ENCODE data around the gene WDR87.
"Not testable (repeated sequence)": the region's sequence is repeated elsewhere in the genome, so short reads cannot be mapped to it uniquely, and the experiment has no call there.

The WDR87 gene

GRCh38 chr19:37877147-37877546, 29.2 kb downstream of the WDR87 start:
- DNase-seq (ENCODE audit: low read depth) = no peak

DNA sequence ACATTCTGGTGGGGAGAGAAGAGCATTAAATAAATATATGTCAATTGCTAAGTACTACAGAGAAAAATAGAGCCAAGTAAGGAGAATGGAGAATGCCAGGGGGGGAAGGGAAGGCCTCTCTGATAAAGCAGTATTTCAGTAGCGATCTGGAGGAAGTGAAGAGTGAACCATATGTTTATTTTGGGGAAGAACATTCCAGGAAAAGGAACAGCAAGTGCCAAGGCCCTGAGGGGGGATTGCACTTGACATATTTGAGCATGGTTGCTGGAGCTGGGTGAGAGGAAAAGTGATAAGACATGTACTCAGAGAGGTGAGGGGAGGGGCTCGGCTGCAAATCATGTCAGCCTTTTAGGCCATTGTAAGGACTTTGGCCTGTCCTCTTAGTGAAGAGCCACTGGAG, 30.4 kb downstream of the WDR87 start:
- DNase-seq (ENCODE audit: low read depth) = no peak

- no peak for DNase-seq (ENCODE audit: low read depth)
These were observed 31.6 kb downstream of the WDR87 start for GRCh38 chr19:37874784-37875183.

GRCh38 chr19:37872383-37872782, 34.0 kb downstream of the WDR87 start:
- DNase-seq (ENCODE audit: low read depth) = no peak

DNA sequence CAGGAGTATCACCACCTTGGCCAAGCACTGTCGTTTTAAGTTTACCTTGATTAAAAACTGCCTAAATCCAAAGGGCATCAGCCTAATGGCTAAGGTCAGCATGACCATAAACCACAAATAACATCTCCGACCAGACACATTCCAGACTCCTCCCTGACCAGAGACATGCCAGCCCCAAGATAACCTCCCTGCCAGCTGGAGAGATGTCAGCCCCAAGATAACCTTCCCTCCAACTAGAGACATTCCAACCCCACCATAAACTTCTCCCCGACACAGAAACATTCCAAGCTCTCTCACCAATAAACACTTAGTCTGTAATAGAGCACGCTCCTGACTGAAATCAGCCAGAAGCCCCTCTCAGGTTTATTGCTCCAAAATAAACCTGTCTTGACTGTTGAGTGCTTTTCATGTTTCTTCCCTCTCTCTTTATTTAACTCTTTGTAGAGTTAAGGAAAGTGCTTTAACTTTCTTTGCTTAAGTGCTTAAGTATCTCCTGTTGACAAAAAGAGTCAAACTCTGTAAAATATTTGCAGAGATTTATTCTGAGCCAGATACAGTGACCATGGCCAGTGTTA, 36.5 kb downstream of the WDR87 start:
- no peak for DNase-seq (ENCODE audit: low read depth)

DNA sequence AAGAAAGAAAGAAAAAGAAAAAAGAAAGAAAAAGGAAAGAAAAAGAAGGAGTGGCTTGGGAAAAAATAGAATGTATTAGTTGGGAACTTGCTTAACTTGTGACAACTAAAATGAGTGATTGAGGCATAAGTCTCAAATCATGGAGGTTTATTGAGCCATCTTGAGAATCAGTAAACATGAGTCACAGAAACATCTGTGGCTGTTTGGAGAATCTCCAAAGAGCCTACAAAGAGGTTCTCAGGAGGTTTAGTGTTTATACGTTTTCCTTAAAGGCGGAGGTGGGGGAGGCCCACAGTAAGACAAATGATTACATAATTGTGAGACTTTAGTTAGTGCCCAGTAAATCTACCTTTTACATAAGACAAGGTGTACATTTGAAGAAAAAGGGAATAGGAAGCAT, 38.6 kb downstream of the WDR87 start:
- DNase-seq (ENCODE audit: low read depth) = no peak

DNA sequence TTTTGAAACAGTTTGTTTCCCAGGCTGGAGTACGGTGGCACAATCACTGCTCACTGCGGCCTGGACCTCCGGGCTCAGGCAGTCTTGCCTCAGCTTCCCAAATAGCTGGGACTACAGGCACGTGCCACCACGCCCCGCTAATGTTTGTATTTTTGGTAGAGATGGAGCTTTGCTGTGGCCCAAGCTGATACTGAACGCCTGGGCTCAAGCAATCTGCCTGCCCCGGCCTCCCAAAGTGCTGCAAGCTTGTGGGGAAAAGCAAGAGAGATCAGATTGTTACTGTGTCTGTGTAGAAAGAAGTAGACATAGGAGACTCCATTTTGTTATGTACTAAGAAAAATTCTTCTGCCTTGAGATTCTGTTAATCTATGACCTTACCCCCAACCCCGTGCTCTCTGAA, 40.5 kb downstream of the WDR87 start:
- not testable (repeated sequence) for DNase-seq (ENCODE audit: low read depth)

DNA sequence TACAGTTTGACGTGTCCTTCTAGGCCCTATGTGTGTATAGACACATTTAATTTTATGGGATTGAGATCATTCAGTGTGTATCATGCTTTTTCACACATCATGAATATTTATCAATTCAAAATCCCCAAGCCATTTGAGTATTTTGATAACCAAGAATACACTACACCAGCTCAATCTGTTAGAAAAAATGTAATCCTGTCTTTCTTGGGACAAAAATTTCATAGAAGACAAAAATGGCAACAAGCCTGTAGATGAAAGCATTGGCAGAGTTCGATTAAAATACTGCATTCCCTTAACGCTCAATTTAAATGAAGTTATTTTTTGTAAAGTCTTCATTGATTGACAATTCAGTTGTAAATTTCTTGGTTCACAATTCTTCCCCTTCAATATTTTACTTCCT, 41.9 kb downstream of the WDR87 start:
- no peak for DNase-seq (ENCODE audit: low read depth)

DNA sequence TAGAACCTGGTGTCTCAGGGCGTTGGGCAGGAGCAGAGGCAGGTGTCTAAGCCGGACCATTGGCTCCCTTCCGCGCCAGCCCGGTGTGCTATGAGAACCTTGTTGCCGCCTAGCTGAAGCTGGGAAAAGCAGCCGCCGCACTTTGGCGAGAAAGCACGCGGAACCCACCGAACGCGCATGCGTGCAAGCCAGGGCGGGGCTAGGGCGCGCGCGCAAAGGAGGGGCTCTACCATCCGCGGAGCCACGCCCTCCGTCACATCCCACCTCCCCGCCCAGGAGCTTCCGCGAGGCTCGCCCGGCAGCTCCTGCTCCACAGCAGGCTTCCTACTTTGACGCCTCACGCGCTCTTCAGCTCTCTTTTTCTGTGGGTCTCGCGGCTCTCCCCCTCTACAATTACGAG, 51.3 kb downstream of the WDR87 start:
- DNase-seq (ENCODE audit: low read depth) = no peak

DNA sequence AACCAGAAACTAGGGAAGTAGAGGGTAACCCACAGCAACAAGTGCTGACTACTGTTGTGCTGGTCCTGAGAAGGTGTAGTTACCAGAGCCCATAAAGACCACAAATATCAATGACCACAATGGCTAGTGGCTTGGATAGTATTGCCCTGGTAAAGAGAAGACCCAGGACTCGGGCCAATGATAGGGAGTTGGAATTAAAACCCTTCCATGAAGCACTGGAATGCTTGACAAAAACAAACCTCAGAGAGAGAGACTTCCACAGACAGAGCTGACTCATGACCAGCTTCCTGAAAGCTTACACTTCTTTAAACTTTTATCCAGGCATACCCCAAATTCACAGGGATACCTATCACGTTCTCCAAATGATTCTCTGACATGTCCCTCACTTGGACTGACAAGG, 60.5 kb downstream of the WDR87 start:
- DNase-seq (ENCODE audit: low read depth) = no peak
